Nephron (organoid): Measurements from ENCODE around the gene FBXO30.

ENCODE experiments used
- H3K27ac Mint-ChIP-seq, 3 experiments: 2 replicates each; pipeline ENCODE4 v1.8.0; 2020; ENCODE audit warnings: mixed read lengths in 3 of 3, mild to moderate bottlenecking in 2 of 3, moderate library complexity in 1 of 3
- H3K27me3 Mint-ChIP-seq: 2 replicates; pipeline ENCODE4 v1.8.0; 2021; ENCODE audit warnings: low read depth, mild to moderate bottlenecking, moderate library complexity, mixed read lengths
- H3K36me3 Mint-ChIP-seq: 2 replicates; pipeline ENCODE4 v1.8.0; 2020; ENCODE audit warnings: low read depth, mixed read lengths
- H3K4me1 Mint-ChIP-seq: 2 replicates; pipeline ENCODE4 v1.8.0; 2020; ENCODE audit warnings: mixed read lengths
- H3K4me3 Mint-ChIP-seq, 3 experiments: 2 replicates each; pipeline ENCODE4 v1.8.0; 2020; ENCODE audit warnings: mild to moderate bottlenecking in 3 of 3, mixed read lengths in 3 of 3, moderate library complexity in 2 of 3
- H3K9me3 Mint-ChIP-seq: 2 replicates; pipeline ENCODE4 v1.8.0; 2020; ENCODE audit warnings: mixed read lengths
- TF ChIP-seq, protein P1 (sequence below), 3 experiments: fragments of 200-600 bp; sonication (generic); IDR thresholded peaks; one replicate each; pipeline ENCODE4 v1.5.0; 2021; ENCODE audit warnings: antibody characterized with exemption in 3 of 3; ENCODE audit not compliant: unreplicated experiment in 3 of 3

Gene FBXO30

DNA sequence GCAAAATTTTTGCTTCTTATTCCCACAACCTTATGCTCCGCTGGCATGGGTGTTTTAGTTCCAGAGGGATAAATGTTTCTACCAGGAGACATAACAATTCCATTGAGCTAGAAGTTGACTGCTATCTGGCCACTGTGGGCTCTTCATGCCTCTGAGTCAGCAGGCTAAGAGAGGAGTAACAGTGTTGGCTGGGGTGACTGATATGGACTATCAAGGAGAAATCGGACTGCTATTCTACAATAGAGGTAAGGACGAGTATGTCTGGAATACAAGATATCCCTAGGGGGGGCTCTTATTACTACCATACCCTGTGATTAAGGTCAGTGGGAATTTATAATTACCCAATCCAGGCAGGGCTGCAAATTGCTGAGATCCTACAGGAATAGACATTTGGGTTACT lies 26.9 kb downstream of the FBXO30 start:
- no peaks in the 10 kb centered on the region for H3K4me1 Mint-ChIP-seq
- H3K36me3 Mint-ChIP-seq, result peaks cover 85% of the 10 kb centered on the region
- H3K4me3 Mint-ChIP-seq, result no peak overlapping the region
- H3K27me3 Mint-ChIP-seq, result no peaks in the 10 kb centered on the region
- peaks cover 42% of the 10 kb centered on the region for H3K9me3 Mint-ChIP-seq
- TF ChIP-seq, protein P1, sequence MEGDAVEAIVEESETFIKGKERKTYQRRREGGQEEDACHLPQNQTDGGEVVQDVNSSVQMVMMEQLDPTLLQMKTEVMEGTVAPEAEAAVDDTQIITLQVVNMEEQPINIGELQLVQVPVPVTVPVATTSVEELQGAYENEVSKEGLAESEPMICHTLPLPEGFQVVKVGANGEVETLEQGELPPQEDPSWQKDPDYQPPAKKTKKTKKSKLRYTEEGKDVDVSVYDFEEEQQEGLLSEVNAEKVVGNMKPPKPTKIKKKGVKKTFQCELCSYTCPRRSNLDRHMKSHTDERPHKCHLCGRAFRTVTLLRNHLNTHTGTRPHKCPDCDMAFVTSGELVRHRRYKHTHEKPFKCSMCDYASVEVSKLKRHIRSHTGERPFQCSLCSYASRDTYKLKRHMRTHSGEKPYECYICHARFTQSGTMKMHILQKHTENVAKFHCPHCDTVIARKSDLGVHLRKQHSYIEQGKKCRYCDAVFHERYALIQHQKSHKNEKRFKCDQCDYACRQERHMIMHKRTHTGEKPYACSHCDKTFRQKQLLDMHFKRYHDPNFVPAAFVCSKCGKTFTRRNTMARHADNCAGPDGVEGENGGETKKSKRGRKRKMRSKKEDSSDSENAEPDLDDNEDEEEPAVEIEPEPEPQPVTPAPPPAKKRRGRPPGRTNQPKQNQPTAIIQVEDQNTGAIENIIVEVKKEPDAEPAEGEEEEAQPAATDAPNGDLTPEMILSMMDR (IDR thresholded peaks at IDR 0.05; ENCODE audit: unreplicated experiment in 3 of 3), result no peak
- H3K27ac Mint-ChIP-seq, result no peak overlapping the region

DNA sequence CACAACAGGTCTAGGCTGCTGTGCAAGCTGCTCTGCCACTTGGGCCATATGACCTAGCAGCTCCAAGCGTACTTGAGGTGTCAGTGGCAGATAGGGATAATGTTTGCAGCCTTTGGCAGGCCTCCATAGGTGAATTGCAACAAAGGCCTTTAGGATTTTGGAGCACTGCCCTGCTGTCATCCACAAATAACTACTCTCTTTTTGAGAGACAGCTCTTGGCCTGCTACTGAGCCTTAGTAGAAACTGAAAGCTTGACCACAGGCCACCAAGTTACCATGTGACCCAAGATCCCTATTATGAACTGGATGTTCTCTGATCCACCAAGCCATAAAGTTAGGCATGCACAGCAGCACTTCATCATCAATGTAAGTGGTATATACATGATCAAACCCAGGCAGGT lies 29.9 kb downstream of the FBXO30 start:
- H3K27me3 Mint-ChIP-seq, result no peaks in the 10 kb centered on the region
- H3K4me3 Mint-ChIP-seq, result no peak overlapping the region
- H3K36me3 Mint-ChIP-seq, result peaks cover 75% of the 10 kb centered on the region
- peaks cover 46% of the 10 kb centered on the region for H3K9me3 Mint-ChIP-seq
- no peaks in the 10 kb centered on the region for H3K4me1 Mint-ChIP-seq
- TF ChIP-seq, protein P1 (IDR thresholded peaks at IDR 0.05; ENCODE audit: unreplicated experiment in 3 of 3), result no peak
- no peak overlapping the region for H3K27ac Mint-ChIP-seq

DNA sequence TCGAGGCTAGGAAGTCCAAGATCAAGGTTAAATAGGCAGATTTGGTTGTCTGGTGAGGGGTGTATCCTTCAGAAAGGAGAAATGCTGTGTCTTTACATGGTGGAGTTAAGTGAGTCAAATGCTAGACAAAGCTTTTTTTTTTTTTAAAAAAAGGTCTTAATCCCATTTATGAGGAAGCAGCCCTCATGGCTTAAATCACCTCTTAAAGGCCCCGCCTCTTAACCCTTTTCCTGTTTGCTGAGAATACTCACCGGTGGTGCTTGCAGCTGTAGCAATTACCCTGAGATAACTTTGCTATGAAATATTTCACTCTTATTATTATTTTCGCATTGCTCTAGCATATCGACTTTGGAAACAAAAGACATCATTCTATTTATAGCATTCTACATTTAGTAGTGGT lies 30.8 kb downstream of the FBXO30 start:
- Mint-ChIP-seq H3K27me3 (no peaks in the 10 kb centered on the region), H3K4me1 (no peaks in the 10 kb centered on the region), H3K27ac (no peak overlapping the region), H3K36me3 (peaks cover 71% of the 10 kb centered on the region), H3K9me3 (peaks cover 42% of the 10 kb centered on the region), H3K4me3 (no peak overlapping the region)
- TF ChIP-seq, protein P1 (IDR thresholded peaks at IDR 0.05; ENCODE audit: unreplicated experiment in 3 of 3), result no peak

DNA sequence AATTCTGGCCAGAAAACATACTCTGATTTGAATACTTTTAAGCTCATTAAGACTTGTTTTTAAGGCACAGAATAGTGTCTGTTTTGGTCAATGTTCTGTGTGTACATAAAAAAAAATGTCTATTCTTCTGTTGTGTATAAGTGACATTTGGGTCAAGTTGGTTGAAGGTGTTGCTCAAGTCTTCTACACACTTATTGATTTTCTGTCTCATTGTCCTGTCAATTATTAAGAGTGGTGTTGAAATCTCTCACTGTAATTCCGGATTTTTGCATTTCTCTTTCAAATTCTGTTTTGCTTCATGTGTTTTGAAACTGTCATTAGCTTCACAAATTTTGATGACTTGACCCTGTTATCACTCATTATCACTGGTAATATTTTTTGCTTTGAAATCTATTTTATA lies 41.7 kb downstream of the FBXO30 start:
- Mint-ChIP-seq H3K4me1 (no peaks in the 10 kb centered on the region), H3K4me3 (no peak overlapping the region), H3K27me3 (no peaks in the 10 kb centered on the region), H3K27ac (no peak overlapping the region), H3K9me3 (peaks cover 47% of the 10 kb centered on the region), H3K36me3 (peaks cover 10% of the 10 kb centered on the region)
- TF ChIP-seq, protein P1 (IDR thresholded peaks at IDR 0.05; ENCODE audit: unreplicated experiment in 3 of 3), result no peak

DNA sequence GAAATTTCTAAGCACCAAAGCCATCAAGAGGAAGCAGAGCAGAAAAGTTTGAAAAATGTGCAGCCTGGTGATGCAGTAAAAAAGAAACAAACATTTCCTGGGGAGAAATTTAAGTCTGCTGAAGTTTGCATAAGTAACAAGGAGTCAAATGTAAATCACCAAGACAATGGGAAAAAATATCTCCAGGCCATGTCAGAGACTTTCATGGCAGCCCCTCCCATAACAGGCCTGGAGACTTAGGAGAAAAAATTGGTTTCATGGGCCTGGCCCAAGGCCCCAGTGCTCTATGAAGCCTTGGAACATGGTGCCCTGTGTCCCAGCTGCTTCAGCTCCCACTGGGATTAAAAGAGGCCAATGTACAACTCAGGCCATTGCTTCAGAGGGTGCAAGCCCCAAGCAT lies 49.1 kb downstream of the FBXO30 start:
- peaks cover 4% of the 10 kb centered on the region for H3K36me3 Mint-ChIP-seq
- no peak overlapping the region for H3K4me3 Mint-ChIP-seq
- peaks cover 12% of the 10 kb centered on the region for H3K9me3 Mint-ChIP-seq
- no peaks in the 10 kb centered on the region for H3K4me1 Mint-ChIP-seq
- H3K27me3 Mint-ChIP-seq, result no peaks in the 10 kb centered on the region
- H3K27ac Mint-ChIP-seq, result no peak overlapping the region
- TF ChIP-seq, protein P1 (IDR thresholded peaks at IDR 0.05; ENCODE audit: unreplicated experiment in 3 of 3), result no peak

DNA sequence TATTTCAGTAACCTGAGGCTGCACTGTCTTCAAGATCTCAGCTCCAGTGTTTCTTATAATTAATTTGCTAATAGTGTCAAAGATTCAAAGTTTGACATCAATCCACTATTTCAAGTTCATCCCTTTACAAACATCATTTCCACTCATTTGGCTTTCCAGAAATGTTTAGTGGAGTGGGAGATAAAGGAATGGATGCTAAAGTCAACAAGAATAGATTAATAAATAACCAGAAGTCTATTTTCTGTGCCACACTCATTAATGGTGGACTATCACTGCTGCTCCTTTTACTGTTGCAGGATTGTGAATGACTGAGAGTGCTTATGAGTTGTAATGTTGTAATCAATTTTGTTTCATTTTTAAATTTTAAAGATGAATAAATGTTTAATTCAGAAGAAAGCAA lies 50.9 kb downstream of the FBXO30 start:
- Mint-ChIP-seq H3K27ac (no peak overlapping the region), H3K36me3 (no peaks in the 10 kb centered on the region), H3K27me3 (no peaks in the 10 kb centered on the region), H3K4me3 (no peak overlapping the region), H3K4me1 (no peaks in the 10 kb centered on the region), H3K9me3 (peaks cover 6% of the 10 kb centered on the region)
- TF ChIP-seq, protein P1 (IDR thresholded peaks at IDR 0.05; ENCODE audit: unreplicated experiment in 3 of 3), result no peak
